K562 (cell line): ENCODE results near the gene EMID1. TPM values are rescaled to one million over a fixed set of nuclear protein-coding genes. Genes with fewer than 3 reads are reported as not detected.

Source experiments
- CBFA2T3 ChIP-seq: fragments of 450-650 bp; IDR thresholded peaks from 2 replicates; pipeline ENCODE4 v1.6.1; 2017
- CHD2 ChIP-seq: IDR thresholded peaks from 2 replicates; pipeline ENCODE4 v1.6.1; 2011; ENCODE audit warnings: low read depth, low read length
- E4F1 ChIP-seq: fragments of 250-450 bp; sonication (Bioruptor Pico); IDR thresholded peaks from 2 replicates; pipeline ENCODE4 v1.5.0; 2021; ENCODE audit warnings: mild to moderate bottlenecking, borderline replicate concordance
- ERF ChIP-seq: fragments of 450-650 bp; formaldehyde crosslinking; IDR thresholded peaks from 2 replicates; pipeline ENCODE4 v1.4.0; 2020; ENCODE audit warnings: mild to moderate bottlenecking, mixed read lengths
- FOSL1 ChIP-seq: fragments of 200-800 bp; sonication (Bioruptor generic); conservative IDR thresholded peaks from 2 replicates; pipeline ENCODE4 v1.6.1; 2016; ENCODE audit warnings: missing genetic modification characterization, missing compliant biosample characterization
- HDAC2 ChIP-seq: fragments of 450-650 bp; IDR thresholded peaks from 2 replicates; pipeline ENCODE4 v1.6.1; 2016; ENCODE audit warnings: mild to moderate bottlenecking
- LCOR ChIP-seq: sonication (generic); formaldehyde crosslinking; IDR thresholded peaks from 2 replicates; pipeline ENCODE4 v1.8.0; 2022; ENCODE audit warnings: mild to moderate bottlenecking, missing genetic modification reagents
- MGA ChIP-seq: fragments of 450-650 bp; IDR thresholded peaks from 2 replicates; pipeline ENCODE4 v1.6.1; 2016; ENCODE audit warnings: mild to moderate bottlenecking, moderate library complexity
- POLR3G ChIP-seq: IDR thresholded peaks from 2 replicates; pipeline ENCODE4 v1.6.1; 2011; ENCODE audit not compliant: insufficient read length, insufficient replicate concordance; ENCODE audit errors: extremely low read depth
- RUNX1 ChIP-seq: sonication (generic); IDR thresholded peaks from 2 replicates; pipeline ENCODE4 v1.6.1; 2016; ENCODE audit warnings: antibody characterized with exemption, low read depth
- TARDBP ChIP-seq: fragments of 450-650 bp; IDR thresholded peaks from 2 replicates; pipeline ENCODE4 v1.6.1; 2016
- TBL1XR1 ChIP-seq, 2 experiments: IDR thresholded peaks; 2 replicates each; pipeline ENCODE4 v1.6.1; 2012; ENCODE audit warnings: improper control_type of control experiment in 2 of 2, low read length in 2 of 2, mild to moderate bottlenecking in 1 of 2
- TFAM ChIP-seq: fragments of 250-450 bp; sonication (Bioruptor Pico); conservative IDR thresholded peaks from 2 replicates; pipeline ENCODE4 v1.5.0; 2021; ENCODE audit warnings: mild to moderate bottlenecking, moderate library complexity
- TRIM24 ChIP-seq, 2 experiments: fragments of 450-650 bp; IDR thresholded peaks; 2 replicates each; pipeline ENCODE4 v1.6.1; 2016
- ZNF354B ChIP-seq: fragments of 250-450 bp; sonication (Bioruptor Pico); IDR thresholded peaks from 2 replicates; pipeline ENCODE4 v1.4.0; 2020
- polyA plus RNA-seq, 8 experiments: library from polyadenylated mRNA; depleted of rRNA in 4 of 8; stranded (reverse) in 5 of 8; unstranded in 3 of 8; fragments of >200 nt; fragmentation: Nextera tagmentation in 2 of 8; fragmentation: Illumina TruSeq in 1 of 8; extraction: Ambion mirVana in 2 of 8; extraction: Trizol in 1 of 8; gene quantifications; 2 replicates each; pipeline versions ENCODE4 v1.2.1 to v1.2.3, GENCODE V29; 2011 to 2014; ENCODE audit warnings: inconsistent platforms in 1 of 8, missing spikeins in 1 of 8
- total RNA-seq, 7 experiments: library from RNA; depleted of rRNA in 6 of 7; stranded (reverse); fragments of >200 nt in 6 of 7; fragmentation: Illumina TruSeq in 2 of 7; extraction: Trizol in 2 of 7; gene quantifications; 2 replicates each; pipeline versions ENCODE4 v1.2.1 to v1.2.3, GENCODE V29; 2011 to 2021; ENCODE audit warnings: low replicate concordance in 1 of 7

The EMID1 gene
- total and polyA plus RNA-seq, 9 of the 15 experiments (the other 6 are each of a cell fraction or from before 2014, with no cell fraction given), result 0.15 to 7.2 (median 2.7) TPM

DNA sequence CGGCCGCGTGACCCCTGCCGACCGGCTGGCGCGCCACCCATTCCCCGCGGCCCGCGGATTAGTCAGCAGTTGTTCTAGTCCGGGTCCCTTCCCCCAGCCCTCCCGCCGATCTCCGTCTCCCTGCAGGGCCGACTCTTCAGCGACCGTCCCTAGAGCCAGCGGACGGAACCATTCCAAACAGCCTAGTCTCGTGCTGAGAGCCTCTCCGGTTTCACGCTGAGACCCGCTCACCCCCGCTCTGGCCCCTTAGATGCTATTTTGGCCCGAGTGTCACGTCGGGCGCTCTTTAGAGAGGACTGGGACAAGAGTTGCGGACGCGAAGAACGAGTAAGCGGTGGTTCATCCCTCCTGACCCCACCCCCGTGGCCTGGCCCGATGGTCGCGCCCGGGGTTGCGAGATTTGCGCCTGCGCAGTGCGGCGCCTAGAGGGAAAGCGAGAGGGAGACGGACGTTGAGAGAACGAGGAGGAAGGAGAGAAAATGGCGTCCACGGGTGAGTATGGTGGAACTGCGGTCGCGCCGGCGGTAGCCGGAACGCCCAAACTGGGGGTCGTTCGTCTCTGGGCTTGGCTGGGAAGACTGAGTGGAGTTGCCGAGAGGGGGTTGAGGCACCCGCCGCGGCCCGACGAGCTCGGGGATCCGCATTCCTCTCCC, 62.3 kb downstream of the EMID1 start, which contains the start of the genes EWSR1 and RHBDD3 (continued):
- no peak for TF ChIP-seq E4F1
- TF ChIP-seq TBL1XR1 (IDR thresholded peaks at IDR 0.05; ENCODE audit: low read length in 2 of 2), result no peak; a peak in 1 of 4 replicates
- peak; percentile 31; the same call in 1 of the 2 replicates for TF ChIP-seq LCOR
- TF ChIP-seq FOSL1 (tag), result peak; percentile 78
- TF ChIP-seq HDAC2, result no peak
- TF ChIP-seq MGA, result peak; percentile 51; the same call in 1 of the 2 replicates
- TF ChIP-seq CBFA2T3, result no peak; the same call in none of the 2 replicates
- no peak for TF ChIP-seq TFAM (CRISPR knock-in tag)
- no peak for TF ChIP-seq ZNF354B (CRISPR knock-in tag)
- no peak for TF ChIP-seq POLR3G
- peak; percentile 53 for TF ChIP-seq CHD2
- no peak; a peak in 2 of 4 replicates for TF ChIP-seq TRIM24 (IDR thresholded peaks at IDR 0.05)
- TF ChIP-seq ERF (CRISPR knock-in tag), result no peak
- peak; percentile 62; the same call in 1 of the 2 replicates for TF ChIP-seq TARDBP
- TF ChIP-seq RUNX1, result no peak
